ENCODE measurements around the gene EHD4. TPM values are rescaled to one million over a fixed set of nuclear protein-coding genes. Genes with fewer than 3 reads are reported as not detected.

Gene EHD4
- total RNA-seq, 1 donor from 2014 or later, result 9.1 TPM

GRCh38 chr15:41922353-41922752, 50.0 kb downstream of the EHD4 start:
- intact Hi-C loops (cut with micrococcal nuclease), result no loop called here

GRCh38 chr15:41921639-41922038, 50.7 kb downstream of the EHD4 start:
- intact Hi-C loops (cut with micrococcal nuclease), result no loop called here

GRCh38 chr15:41921167-41921566, 51.2 kb downstream of the EHD4 start:
- intact Hi-C loops (cut with micrococcal nuclease), result no loop called here

GRCh38 chr15:41919954-41920538, 52.3 kb downstream of the EHD4 start:
- intact Hi-C loops (cut with micrococcal nuclease), result no loop called here

GRCh38 chr15:41919201-41919820, 53.0 kb downstream of the EHD4 start:
- intact Hi-C loops (cut with micrococcal nuclease), result no loop called here

- intact Hi-C loops (cut with micrococcal nuclease), result no loop called here
Measured at GRCh38 chr15:41918506-41919126, 53.7 kb downstream of the EHD4 start.

GRCh38 chr15:41917767-41918430, 54.5 kb downstream of the EHD4 start:
- intact Hi-C loops (cut with micrococcal nuclease), result no loop called here

GRCh38 chr15:41915255-41915994, 56.9 kb downstream of the EHD4 start:
- intact Hi-C loops (cut with micrococcal nuclease), result no loop called here

- intact Hi-C loops (cut with micrococcal nuclease), result no loop called here
Measured at GRCh38 chr15:41914411-41914810, 57.9 kb downstream of the EHD4 start.

- intact Hi-C loops (cut with micrococcal nuclease), result no loop called here
Measured at GRCh38 chr15:41913256-41913655, 59.1 kb downstream of the EHD4 start.

GRCh38 chr15:41911691-41912345, 60.5 kb downstream of the EHD4 start:
- intact Hi-C loops (cut with micrococcal nuclease), result no loop called here

GRCh38 chr15:41908736-41909461, 63.5 kb downstream of the EHD4 start:
- intact Hi-C loops (cut with micrococcal nuclease), result no loop called here

- intact Hi-C loops (cut with micrococcal nuclease), result no loop called here
Measured at GRCh38 chr15:41907141-41907540, 65.2 kb downstream of the EHD4 start.

- intact Hi-C loops (cut with micrococcal nuclease), result no loop called here
Measured at GRCh38 chr15:41906608-41907007, 65.7 kb downstream of the EHD4 start.

- intact Hi-C loops (cut with micrococcal nuclease), result no loop called here
Measured at GRCh38 chr15:41905036-41905793, 67.1 kb downstream of the EHD4 start.

GRCh38 chr15:41904541-41905005, 67.8 kb downstream of the EHD4 start:
- intact Hi-C loops (cut with micrococcal nuclease), result loop anchor here (1.0 to 5.0 kb wide), 4 partner anchors 33 to 347 kb away; no protein-coding TSS in a partner anchor

GRCh38 chr15:41903782-41904181, 68.6 kb downstream of the EHD4 start:
- intact Hi-C loops (cut with micrococcal nuclease), result loop anchor here (1.0 to 5.0 kb wide), 4 partner anchors 34 to 346 kb away; no protein-coding TSS in a partner anchor

GRCh38 chr15:41901431-41901830, 70.9 kb downstream of the EHD4 start:
- intact Hi-C loops (cut with micrococcal nuclease), result loop anchor here (5.0 kb wide), 2 partner anchors 36 to 204 kb away; no protein-coding TSS in a partner anchor
